ENCODE data around the gene ZNF561. TPM values are rescaled to one million over a fixed set of nuclear protein-coding genes. Genes with fewer than 3 reads are reported as not detected.
"Not testable (repeated sequence)": the region's sequence is repeated elsewhere in the genome, so short reads cannot be mapped to it uniquely, and the experiment has no call there.

The ZNF561 gene
- 10 to 100 TPM; 19.4 to 30.3 (median 21.9) TPM for total RNA-seq

- no peaks in the 10 kb centered on the region for H3K9me3 ChIP-seq
- peak in 1 of 5 experiments; percentile 41 for TF ChIP-seq CTCF (IDR thresholded peaks at IDR 0.05)
- peak in 1 of 2 donors; percentile 67 for TF ChIP-seq EP300 (IDR thresholded peaks at IDR 0.05)
- TF ChIP-seq POLR2A (IDR thresholded peaks at IDR 0.05), result peak in 1 of 2 donors; percentile 26
- peaks cover 2 to 27% (median 9%) of the 10 kb centered on the region in 4 donors for H3K4me1 ChIP-seq
- 1% methylated on average over 30 to 32 of the region's 33 CpGs for WGBS, 2 donors
- H3K27me3 ChIP-seq, result no peaks in the 10 kb centered on the region
- H3K4me3 ChIP-seq, result peak within 1 kb of the TSS; percentile 57 to 90 (median 84)
- H3K36me3 ChIP-seq, result peaks cover 8 to 31% (median 23%) of the 10 kb centered on the region in 3 donors
- H3K27ac ChIP-seq, result peak within 1 kb of the TSS; percentile 85 to 95 (median 87)
- peak; percentile 65 to 76 for DNase-seq (ENCODE audit: low spot score in 2 of 2)
These were observed at the start of gene ZNF561 for GRCh38 chr19:9621156-9622037. Gene ZNF561 (minus strand): TSS chr19:9621232. CDS start chr19:9619456, 1,776 bp downstream.

GRCh38 chr19:9668544-9668943 is 47.5 kb upstream of the ZNF561 start:
- Histone ChIP-seq H3K4me3 (no peak overlapping the region), H3K36me3 (peaks cover 0 to 83% (median 3%) of the 10 kb centered on the region in 3 donors), H3K27ac (no peak overlapping the region), H3K4me1 (peaks cover 0 to 6% (median 0%) of the 10 kb centered on the region in 4 donors), H3K9me3 (peaks cover 0 to 79% (median 21%) of the 10 kb centered on the region in 4 donors), H3K27me3 (no peaks in the 10 kb centered on the region)
- DNase-seq (ENCODE audit: low spot score in 2 of 2), result no peak
- 90 to 94% methylated on average over 2 of the region's 2 CpGs for WGBS, 2 donors
- no peak for TF ChIP-seq EP300 (IDR thresholded peaks at IDR 0.05)
- no peak for TF ChIP-seq POLR2A (IDR thresholded peaks at IDR 0.05)
- TF ChIP-seq CTCF (IDR thresholded peaks at IDR 0.05), result no peak

- H3K9me3 ChIP-seq, result peaks cover 0 to 77% (median 17%) of the 10 kb centered on the region in 4 donors
- H3K27ac ChIP-seq, result no peak overlapping the region
- peaks cover 0 to under 1% (median 0%) of the 10 kb centered on the region in 4 donors for H3K4me1 ChIP-seq
- no peak for DNase-seq (ENCODE audit: low spot score in 2 of 2)
- H3K27me3 ChIP-seq, result no peaks in the 10 kb centered on the region
- no peak for TF ChIP-seq CTCF (IDR thresholded peaks at IDR 0.05)
- no peak for TF ChIP-seq EP300 (IDR thresholded peaks at IDR 0.05)
- no peak for TF ChIP-seq POLR2A (IDR thresholded peaks at IDR 0.05)
- WGBS, 2 donors, result 94 to 96% methylated on average over 3 of the region's 3 CpGs
- peaks cover 0 to 83% (median 3%) of the 10 kb centered on the region in 3 donors for H3K36me3 ChIP-seq
- H3K4me3 ChIP-seq, result no peak overlapping the region
These were observed 46.9 kb upstream of the ZNF561 start for GRCh38 chr19:9667898-9668297.

GRCh38 chr19:9658769-9659168 is 37.7 kb upstream of the ZNF561 start:
- 82 to 88% methylated on average over 2 of the region's 2 CpGs for WGBS, 2 donors
- no peak for TF ChIP-seq EP300 (IDR thresholded peaks at IDR 0.05)
- no peak for TF ChIP-seq POLR2A (IDR thresholded peaks at IDR 0.05)
- TF ChIP-seq CTCF (IDR thresholded peaks at IDR 0.05), result no peak
- H3K4me1 ChIP-seq, result no peaks in the 10 kb centered on the region
- H3K36me3 ChIP-seq, result peaks cover 0 to 85% (median 23%) of the 10 kb centered on the region in 3 donors
- no peak overlapping the region for H3K27ac ChIP-seq
- no peak for DNase-seq (ENCODE audit: low spot score in 2 of 2)
- peaks cover 0 to 33% (median 6%) of the 10 kb centered on the region in 4 donors for H3K9me3 ChIP-seq
- no peak overlapping the region for H3K4me3 ChIP-seq
- H3K27me3 ChIP-seq, result no peaks in the 10 kb centered on the region

- H3K27ac ChIP-seq, result not testable (repeated sequence)
- H3K36me3 ChIP-seq, result peaks cover 0 to 100% (median 36%) of the 10 kb centered on the region in 3 donors
- 96% methylated on average over 5 of the region's 5 CpGs for WGBS, 2 donors
These were observed 32.1 kb upstream of the ZNF561 start for GRCh38 chr19:9653066-9653555.

GRCh38 chr19:9651464-9651863 is 30.4 kb upstream of the ZNF561 start:
- H3K27ac ChIP-seq; H3K27me3 ChIP-seq; DNase-seq (ENCODE audit: low spot score in 2 of 2); H3K4me3 ChIP-seq; H3K4me1 ChIP-seq: not testable (repeated sequence)
- Histone ChIP-seq H3K36me3 (peaks cover 0 to 100% (median 36%) of the 10 kb centered on the region in 3 donors), H3K9me3 (peaks cover 0 to 73% (median 17%) of the 10 kb centered on the region in 4 donors)
- WGBS, 2 donors, result 94 to 98% methylated on average over 3 of the region's 3 CpGs

More at GRCh38 chr19:9653066-9653555, 32.1 kb upstream of the ZNF561 start:
- H3K4me1 ChIP-seq; H3K4me3 ChIP-seq; DNase-seq (ENCODE audit: low spot score in 2 of 2); H3K27me3 ChIP-seq: not testable (repeated sequence)
- peaks cover 0 to 66% (median 17%) of the 10 kb centered on the region in 4 donors for H3K9me3 ChIP-seq

All from tibial nerve (tissue), 4 donors.